ENCODE results near the gene SIPA1.

The SIPA1 gene, protein sequence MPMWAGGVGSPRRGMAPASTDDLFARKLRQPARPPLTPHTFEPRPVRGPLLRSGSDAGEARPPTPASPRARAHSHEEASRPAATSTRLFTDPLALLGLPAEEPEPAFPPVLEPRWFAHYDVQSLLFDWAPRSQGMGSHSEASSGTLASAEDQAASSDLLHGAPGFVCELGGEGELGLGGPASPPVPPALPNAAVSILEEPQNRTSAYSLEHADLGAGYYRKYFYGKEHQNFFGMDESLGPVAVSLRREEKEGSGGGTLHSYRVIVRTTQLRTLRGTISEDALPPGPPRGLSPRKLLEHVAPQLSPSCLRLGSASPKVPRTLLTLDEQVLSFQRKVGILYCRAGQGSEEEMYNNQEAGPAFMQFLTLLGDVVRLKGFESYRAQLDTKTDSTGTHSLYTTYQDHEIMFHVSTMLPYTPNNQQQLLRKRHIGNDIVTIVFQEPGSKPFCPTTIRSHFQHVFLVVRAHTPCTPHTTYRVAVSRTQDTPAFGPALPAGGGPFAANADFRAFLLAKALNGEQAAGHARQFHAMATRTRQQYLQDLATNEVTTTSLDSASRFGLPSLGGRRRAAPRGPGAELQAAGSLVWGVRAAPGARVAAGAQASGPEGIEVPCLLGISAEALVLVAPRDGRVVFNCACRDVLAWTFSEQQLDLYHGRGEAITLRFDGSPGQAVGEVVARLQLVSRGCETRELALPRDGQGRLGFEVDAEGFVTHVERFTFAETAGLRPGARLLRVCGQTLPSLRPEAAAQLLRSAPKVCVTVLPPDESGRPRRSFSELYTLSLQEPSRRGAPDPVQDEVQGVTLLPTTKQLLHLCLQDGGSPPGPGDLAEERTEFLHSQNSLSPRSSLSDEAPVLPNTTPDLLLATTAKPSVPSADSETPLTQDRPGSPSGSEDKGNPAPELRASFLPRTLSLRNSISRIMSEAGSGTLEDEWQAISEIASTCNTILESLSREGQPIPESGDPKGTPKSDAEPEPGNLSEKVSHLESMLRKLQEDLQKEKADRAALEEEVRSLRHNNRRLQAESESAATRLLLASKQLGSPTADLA
- total RNA-seq = 36.9 to 153 reads per million in 2 experiments

DNA sequence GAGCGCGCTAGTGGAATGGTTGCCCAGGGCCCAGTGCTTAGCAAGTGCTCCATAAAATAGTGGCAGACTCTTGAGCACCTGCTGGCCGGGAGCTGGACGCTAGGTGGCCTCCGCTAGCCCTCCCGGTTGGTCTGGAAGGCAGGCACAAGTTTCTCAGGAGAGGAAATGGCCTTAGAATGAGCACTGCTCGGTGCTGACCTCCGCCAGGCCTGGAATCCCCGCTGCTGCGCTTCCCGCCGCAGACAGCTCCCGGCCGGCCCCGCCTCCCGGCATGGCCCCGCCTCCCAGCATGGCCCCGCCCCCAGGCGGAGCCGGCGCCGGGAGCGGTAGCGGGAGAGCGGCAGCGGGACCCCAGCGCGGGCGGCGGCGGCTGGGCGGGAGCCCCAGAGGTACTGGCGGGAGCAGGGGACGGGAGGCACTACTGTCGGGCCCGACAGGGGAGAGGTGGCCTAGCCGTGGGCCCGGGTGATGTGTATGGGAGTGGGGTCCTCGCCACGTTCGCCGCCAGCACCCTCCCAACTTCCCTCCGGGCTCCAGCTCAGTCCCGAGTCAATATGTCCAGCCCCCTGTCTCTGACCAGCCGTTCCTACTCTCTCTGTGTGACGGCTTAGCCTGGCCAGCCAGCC lies at the start of gene SIPA1:
TSS of gene SIPA1 (plus strand) at position 308 of the 626 bp plus-strand sequence. CDS start 2,821 bp downstream, outside the sequence.
- DNase-seq (ENCODE audit: low read depth) = peak; percentile 64

GRCh38 chr11:65588199-65589054 lies 49.5 kb upstream of the SIPA1 start:
- peak; percentile 71 for DNase-seq (ENCODE audit: low read depth)

GRCh38 chr11:65589444-65590239 lies 48.3 kb upstream of the SIPA1 start:
- DNase-seq (ENCODE audit: low read depth) = no peak

GRCh38 chr11:65590240-65590738 lies 47.6 kb upstream of the SIPA1 start:
- no peak for DNase-seq (ENCODE audit: low read depth)

DNA sequence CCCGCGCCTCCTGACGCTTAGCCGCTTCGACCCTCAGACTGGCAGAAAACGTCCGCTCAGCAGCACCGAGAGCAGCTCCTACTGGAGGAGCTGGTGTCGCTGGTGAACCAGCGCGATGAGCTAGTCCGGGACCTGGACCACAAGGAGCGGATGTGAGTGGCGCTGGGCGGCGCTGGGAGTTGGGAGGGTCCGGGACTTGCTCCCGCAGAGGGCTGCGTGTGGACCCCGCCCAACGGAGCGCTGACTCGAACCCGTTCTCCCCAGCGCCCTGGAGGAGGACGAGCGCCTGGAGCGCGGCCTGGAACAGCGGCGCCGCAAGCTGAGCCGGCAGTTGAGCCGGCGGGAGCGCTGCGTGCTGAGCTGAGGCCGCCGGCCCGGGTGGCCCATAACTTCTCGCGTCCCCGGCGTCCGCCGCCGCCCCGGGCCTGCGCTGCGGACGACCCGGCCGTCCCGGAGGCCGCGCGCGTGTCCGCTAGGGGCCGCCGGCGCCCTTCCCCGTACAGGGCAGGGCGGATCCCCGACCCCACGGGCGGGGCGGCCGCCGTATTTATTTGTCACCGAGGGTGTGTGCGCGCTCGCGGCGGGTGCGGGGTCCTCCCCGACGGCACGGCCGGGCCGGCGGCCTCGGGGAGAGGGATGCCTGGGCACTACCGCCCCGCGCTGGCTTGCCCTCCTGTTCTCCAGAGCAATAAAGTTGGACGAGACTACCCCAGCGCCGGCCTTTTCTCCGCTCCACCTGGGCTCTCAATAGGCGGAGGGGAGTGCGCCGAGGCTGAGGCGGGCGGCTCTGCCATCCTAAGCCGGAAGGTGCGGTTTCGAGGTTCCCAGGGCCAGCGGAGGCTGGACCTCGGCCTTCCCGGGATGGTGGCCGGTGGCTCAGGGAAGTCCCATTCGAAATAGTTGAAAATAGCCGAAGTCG lies 45.7 kb upstream of the SIPA1 start:
- no peak for DNase-seq (ENCODE audit: low read depth)

DNA sequence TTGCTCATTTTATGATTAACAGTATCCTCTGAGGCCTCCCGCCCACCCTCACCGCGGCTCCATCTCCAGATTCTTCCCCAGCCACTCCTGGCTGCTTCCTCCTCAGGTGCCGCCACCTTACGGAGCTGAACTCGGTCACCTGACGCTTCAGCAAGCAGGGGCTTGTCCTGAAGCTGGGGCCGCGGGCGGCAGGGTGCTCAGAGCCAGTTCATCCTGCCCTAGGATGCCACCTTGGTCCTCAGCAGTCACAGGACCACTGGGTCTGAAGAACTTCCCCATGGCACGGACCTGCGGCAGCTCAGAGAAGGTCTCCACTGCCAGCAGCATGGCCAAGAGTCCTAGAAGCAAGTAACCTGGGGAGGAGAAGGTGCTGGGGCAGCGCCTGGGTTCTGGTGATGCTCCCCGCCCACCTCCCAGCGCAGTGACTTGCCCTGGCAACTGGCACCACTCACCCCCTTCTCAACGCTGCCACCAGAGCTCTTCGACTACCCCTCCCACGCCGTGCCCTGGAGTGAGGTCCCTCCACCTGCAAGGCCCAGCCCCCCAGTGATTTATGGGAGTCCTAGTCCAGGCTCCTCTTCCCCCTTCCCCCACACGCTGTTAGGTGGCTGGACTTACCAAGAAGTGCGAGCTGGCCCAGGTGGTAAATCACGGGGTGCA lies 44.9 kb upstream of the SIPA1 start:
- DNase-seq (ENCODE audit: low read depth) = no peak

DNA sequence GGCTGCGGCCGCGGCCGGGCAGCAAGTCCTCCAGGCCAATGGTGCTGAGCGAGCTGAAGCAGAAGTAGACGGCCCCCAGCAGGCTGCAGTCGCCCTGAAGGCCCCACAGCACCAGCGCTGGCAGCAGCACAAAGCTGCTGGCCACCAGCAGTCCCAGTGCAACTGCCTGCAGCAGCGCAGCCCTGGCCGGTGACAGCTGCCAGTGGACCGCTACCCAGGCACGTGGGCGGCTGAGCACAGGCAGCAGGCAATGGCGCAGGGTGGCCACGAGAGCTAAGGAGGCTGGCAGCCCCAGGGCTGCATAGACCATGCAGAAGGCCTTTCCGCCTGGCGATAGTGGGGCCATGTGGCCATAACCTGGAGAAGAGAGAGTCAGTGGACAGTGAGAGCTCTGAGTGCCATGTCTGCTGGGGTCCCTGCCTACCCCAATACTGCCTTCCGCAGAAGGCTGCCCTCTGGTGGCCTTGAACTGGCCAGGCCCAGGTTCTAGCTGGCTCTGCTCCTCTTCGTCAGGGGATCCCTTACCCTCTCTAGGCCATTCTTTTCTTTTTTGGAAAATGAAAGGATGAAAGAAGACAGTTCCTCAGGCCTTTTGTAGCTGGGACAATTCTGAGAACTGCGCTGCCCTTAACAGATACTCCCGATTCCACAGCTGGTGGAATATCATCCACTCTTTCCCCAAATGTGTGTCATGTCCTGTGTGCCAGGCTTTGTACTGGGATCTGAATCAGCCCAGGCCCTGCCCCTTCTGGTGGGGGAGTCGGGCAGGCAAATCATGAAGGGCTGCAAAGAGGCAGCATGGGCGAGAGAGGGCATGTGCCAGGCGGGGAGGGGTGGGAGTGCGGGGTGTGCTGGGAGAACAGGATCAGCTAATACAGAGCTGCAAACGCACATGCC lies 44.1 kb upstream of the SIPA1 start:
- no peak for DNase-seq (ENCODE audit: low read depth)

DNA sequence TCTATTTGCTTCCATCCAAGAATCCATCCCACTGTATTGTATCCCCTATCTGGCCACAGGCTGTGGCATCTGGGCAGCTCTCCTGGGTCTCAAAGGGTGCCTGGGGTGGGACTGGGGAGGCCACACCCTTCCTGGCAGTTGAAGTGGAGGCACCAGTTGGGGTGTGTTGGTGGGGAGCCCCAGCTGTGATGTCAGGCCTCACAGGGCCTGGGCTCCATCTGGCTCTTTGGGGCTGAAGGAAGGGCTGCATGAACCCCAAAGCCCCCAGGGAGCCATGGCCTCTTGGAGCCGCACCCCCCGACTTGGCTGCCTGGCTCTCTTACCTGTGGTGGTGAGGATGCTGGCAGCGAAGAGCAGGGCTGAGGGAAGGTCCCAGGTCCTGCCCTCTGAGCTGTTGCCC lies 42.8 kb upstream of the SIPA1 start:
- no peak for DNase-seq (ENCODE audit: low read depth)

DNA sequence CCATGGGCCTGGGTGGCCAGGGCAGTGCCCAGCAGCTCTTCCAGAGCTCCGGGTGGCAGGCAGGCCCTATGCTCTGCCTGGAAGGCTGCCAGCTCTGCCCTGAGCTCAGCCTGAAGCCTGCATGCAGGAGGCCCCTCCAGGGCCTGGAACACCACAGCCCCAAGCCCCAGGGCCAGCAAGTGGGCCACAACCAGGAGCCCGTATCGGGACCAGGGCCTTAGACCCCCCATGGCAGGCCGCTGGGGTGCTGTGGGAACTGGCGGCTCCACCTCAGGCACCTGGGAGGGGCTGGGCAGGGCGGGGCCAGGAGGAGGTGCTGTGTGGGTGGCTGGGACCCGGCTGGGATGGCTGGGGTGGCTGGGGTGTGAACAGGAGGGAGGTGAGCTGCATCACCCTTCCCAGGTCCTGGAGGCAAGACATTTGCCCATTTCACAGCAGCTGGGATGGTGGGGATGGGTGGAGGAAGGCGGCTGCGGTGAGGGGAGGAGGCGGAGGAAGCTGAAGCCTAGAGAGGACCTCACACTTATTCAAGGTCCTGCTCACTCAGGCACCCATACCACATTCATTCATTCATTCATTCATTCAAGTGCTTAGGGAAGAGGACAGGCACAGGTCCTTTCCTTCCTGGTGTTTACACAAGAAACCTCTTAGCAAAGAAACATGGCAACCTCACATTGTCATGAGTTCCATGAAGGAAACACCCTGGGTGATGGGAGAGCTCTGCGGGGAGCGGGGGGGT lies 42.2 kb upstream of the SIPA1 start, which contains the start of gene KCNK7:
TSS of gene KCNK7 (minus strand) at position 258 of the 739 bp plus-strand sequence. CDS start at position 230, 28 bp downstream.
- DNase-seq (ENCODE audit: low read depth) = no peak

- DNase-seq (ENCODE audit: low read depth) = no peak
Measured at GRCh38 chr11:65596520-65596919, 41.4 kb upstream of the SIPA1 start.

DNA sequence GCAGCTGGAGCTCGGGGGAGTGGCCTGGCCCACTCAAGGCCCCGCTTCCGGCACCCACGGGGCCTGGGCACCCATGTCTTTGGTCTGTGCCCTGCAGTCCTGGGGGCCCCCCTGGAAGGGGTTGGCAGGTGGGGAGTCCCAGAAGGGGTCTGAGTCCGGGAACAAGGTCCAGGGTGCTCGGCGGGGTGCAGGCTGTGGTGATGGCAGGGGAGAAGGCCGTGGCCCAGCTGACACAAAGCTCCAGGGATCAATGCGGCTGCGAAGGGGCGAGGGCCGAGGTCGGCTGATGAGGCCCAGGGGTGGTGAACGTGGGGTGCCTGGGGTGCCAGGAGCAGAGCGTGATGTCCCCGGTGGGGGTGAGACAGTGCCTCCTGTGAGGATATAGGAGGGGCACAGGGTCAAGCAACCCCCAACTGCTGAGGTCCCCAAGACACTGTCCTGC lies 39.6 kb upstream of the SIPA1 start:
- DNase-seq (ENCODE audit: low read depth) = no peak

DNA sequence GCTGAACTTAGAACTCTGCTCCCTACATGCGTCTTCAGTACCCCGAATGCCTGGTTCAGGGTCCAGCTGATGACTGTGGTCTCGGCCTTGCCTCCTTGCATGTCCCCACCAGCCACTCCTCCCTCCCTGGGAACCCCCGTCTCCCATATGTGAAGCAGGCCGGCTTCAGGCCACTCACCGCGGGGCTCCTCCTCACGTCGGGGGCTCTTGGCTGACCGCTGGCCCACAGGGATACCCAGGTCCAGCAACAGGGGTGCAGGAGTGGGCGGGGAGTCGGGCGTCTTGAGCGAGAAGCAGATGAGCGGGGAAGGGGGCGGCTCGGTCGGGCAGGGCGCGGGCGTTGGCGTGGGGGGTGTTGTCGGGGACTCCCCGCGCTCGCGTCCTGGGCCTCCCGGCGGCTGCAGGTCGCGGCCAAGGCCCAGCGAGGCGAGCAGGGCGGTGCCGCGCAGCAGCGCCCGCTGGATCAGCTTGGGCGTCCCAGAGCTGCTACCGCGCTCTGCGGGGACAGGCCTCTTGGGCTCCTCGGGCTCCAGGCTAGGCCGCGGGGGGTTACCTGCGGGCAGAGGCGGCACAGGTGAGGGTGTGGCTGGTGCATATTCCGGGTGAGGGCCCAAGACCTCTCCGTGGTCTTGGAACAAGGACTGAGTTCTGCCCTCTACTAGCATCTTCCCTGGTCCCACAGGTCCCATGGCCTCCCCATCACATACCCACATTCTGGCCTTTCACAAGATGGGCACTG lies 38.5 kb upstream of the SIPA1 start:
- no peak for DNase-seq (ENCODE audit: low read depth)

GRCh38 chr11:65599955-65600246 lies 38.0 kb upstream of the SIPA1 start:
- DNase-seq (ENCODE audit: low read depth) = no peak

DNA sequence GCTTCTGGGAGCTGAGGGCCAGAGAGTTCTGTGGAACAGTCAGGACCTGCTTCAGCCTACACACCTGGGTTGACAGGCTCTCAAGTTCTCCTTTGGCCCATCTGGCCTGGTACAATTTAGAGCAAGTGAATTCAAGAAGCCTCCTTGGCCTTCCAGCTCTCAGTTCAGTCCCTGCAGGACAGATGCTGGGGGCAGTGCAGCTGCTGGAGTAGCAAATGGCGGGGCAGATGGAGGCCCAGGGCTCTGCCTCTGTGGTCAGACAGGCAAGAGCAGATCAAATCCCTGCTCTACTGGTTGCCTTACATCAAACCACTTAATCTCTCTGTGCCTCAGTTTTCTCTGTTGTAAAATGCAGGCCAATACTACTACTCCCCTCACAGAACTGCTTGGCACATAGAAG lies 33.6 kb upstream of the SIPA1 start:
- DNase-seq (ENCODE audit: low read depth) = no peak

DNA sequence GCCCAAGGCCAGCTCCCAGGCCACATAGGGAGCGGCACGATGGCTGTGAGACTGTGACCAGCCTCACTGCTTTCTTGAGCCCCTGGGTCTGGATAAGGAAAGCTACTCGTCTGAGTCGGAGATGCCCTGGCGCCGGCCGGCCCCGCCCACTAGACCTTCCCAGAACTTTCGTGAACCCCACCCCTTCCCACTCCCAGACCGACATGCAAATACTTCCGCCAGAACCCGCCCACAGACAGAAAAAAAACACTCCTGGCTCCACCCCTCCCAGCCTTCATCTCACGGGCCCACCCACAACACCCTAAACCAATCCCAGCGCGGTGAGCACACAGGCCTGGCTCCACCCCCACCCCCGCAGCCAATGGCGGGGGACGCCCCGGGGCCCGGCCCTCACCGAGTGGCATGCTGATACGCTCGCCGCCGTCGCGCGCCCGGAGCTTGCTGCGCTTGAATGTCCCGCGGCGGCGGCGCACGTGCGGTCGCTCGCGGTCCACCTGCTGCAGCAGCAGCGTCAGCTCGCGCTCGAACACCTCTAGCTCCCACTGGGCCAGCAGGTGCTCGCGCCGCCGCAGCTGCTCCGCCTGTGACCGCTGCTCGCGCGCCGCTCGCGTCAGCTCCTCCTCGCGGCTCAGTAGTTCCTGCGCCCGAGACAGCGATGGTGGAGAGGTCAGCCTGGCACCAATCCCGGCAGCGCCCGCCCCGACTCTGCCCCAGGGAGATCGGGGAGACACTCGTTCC lies 30.9 kb upstream of the SIPA1 start:
- no peak for DNase-seq (ENCODE audit: low read depth)
